OCI-LY3 (cell line): Measurements from ENCODE around the gene EPC1.
"Not testable (repeated sequence)": the region's sequence is repeated elsewhere in the genome, so short reads cannot be mapped to it uniquely, and the experiment has no call there.

ENCODE experiments used
- EZH2phosphoT487 ChIP-seq: fragments of 200-600 bp; shearing (Covaris generic); IDR thresholded peaks from 2 replicates; pipeline ENCODE4 v1.6.1; 2018; ENCODE audit warnings: antibody characterized with exemption, mixed run types, low read depth
- TF ChIP-seq, protein P1 (sequence below): fragments of 200-600, 300-600 bp; sonication (generic); IDR thresholded peaks from 2 replicates; pipeline ENCODE4 v1.5.1; 2014; ENCODE audit warnings: antibody characterized with exemption, low read length, low read depth

- TF ChIP-seq, protein P1, sequence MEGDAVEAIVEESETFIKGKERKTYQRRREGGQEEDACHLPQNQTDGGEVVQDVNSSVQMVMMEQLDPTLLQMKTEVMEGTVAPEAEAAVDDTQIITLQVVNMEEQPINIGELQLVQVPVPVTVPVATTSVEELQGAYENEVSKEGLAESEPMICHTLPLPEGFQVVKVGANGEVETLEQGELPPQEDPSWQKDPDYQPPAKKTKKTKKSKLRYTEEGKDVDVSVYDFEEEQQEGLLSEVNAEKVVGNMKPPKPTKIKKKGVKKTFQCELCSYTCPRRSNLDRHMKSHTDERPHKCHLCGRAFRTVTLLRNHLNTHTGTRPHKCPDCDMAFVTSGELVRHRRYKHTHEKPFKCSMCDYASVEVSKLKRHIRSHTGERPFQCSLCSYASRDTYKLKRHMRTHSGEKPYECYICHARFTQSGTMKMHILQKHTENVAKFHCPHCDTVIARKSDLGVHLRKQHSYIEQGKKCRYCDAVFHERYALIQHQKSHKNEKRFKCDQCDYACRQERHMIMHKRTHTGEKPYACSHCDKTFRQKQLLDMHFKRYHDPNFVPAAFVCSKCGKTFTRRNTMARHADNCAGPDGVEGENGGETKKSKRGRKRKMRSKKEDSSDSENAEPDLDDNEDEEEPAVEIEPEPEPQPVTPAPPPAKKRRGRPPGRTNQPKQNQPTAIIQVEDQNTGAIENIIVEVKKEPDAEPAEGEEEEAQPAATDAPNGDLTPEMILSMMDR: not testable (repeated sequence)
- TF ChIP-seq EZH2phosphoT487: not testable (repeated sequence)
Measured at GRCh38 chr10:32218206-32219044, 128.5 kb downstream of the EPC1 start.
